GM19324 (cell line): Measurements from ENCODE around the gene ADRA1B.

Source experiments
- ATAC-seq: cut with Tn5 transposase; IDR thresholded peaks from one replicate; pipeline ENCODE4 v1.9.1; 2021; ENCODE audit warnings: mild to moderate bottlenecking, moderate library complexity; ENCODE audit not compliant: unreplicated experiment, low FRiP score

The ADRA1B gene

GRCh38 chr5:159915904-159916840 is at the start of gene ADRA1B:
Gene ADRA1B (plus strand): TSS chr5:159916482. CDS start chr5:159916906, 424 bp downstream.
- no peak for ATAC-seq

- no peak for ATAC-seq
Measured at GRCh38 chr5:159873680-159874079, 42.6 kb upstream of the ADRA1B start.

GRCh38 chr5:159874263-159874662 is 42.0 kb upstream of the ADRA1B start:
- ATAC-seq, result no peak

- ATAC-seq, result no peak
Measured at GRCh38 chr5:159877016-159877415, 39.3 kb upstream of the ADRA1B start.

DNA sequence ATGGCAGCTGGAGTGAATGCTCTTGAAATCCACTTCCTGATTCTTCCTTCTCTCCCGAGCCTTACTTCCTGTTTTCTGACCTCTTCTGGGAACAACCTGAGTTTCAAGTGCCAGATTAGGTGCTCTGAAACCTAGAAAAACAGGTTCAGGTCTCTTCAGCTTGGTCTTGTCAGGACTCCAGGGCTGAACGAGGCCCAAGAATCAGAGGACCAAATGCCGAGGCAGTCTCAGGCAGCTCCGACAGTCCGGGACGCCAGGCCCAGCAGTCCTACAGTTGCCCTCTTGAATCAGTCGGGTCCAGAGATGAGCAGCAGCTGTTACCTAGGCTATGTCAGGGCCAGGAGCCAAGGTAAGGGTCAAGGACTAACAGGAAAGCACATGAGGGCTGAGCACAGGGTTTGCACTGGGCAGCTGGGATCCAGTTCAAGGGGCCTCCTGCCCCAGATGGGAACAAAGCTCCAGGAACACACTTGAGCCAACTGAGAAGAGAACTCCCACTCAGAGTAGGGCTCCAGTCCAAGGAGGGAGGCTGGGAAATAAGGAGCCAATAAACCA is 38.3 kb upstream of the ADRA1B start:
- ATAC-seq, result no peak

- ATAC-seq, result no peak
Measured at GRCh38 chr5:159878988-159879471, 37.3 kb upstream of the ADRA1B start.

GRCh38 chr5:159880676-159881075 is 35.6 kb upstream of the ADRA1B start:
- no peak for ATAC-seq

DNA sequence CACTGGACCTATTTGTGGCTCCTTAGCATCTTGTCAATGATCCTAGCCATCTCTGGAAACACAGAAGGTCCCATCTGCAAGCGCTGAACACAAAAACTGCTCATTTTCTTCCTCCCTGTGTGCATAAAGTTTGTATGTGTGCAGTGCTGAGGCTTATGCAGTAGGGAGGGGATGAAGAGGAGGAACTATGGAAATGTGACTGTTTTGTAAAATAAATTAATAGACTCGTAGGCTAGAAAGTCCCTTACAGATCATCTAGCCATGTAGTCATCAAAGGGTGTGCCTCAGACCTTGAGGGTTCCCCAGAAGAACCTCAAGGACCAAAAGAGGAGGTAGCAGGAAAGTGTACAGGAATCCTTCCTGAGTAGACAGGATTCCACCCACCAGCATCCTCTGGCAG is 34.3 kb upstream of the ADRA1B start:
- no peak for ATAC-seq

DNA sequence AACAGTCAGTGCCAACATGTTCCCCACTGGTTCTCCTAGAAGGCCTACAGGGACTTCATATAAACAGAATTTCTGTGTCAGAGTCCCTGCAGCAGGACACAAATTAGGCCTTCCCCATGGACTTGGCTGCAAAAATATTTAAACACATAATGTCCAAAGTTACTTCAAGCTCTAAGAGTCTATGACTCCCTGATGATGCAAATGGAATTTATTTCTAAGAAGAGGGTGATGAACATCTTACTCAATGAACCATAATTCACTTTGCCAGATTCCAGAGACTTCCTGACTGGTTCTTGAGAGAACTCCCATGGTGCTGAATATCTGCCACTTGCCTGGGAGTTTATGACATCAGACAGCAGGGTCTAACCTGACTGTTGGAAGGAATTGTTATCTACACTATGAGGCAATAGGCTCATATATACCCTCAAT is 32.7 kb upstream of the ADRA1B start:
- no peak for ATAC-seq

- no peak for ATAC-seq
Measured at GRCh38 chr5:159884917-159885620, 31.2 kb upstream of the ADRA1B start.

DNA sequence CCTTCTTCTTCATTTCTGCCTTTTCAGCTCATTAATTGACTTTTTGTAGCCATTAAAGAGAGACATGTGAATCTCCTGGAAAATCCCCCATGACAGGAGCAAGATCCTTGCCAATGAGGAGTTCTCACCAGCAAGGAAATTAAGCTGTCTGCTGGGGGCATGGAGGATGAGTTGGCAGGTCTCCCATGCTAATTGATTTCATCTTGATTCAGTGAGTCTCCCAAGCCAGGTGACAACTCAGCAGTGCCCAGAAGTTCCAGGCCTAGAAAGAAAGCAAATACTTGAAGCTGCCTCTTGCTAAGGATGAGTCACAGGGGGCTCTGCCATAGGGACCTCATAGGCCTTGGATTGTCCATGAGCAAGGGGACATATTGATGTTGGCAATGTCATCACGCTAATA is 30.0 kb upstream of the ADRA1B start:
- ATAC-seq, result no peak

DNA sequence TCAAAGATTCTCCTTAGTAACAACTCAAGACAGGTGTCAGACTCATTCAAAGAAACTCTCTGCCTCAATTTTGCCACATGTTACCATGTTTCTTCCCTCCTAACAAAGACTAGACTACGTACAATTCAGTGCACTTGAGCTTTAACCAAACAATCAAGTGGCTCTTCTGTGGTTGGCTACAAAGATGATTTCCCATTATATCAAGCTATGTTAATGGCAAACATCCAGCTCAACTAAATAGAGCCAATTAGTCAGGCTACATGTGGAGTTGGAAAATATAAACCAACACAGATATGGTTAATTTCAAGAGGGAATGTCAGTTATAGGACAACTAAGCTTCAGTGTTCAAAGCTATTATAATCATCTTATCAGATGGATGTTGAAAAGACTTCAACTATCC is 29.2 kb upstream of the ADRA1B start:
- no peak for ATAC-seq

DNA sequence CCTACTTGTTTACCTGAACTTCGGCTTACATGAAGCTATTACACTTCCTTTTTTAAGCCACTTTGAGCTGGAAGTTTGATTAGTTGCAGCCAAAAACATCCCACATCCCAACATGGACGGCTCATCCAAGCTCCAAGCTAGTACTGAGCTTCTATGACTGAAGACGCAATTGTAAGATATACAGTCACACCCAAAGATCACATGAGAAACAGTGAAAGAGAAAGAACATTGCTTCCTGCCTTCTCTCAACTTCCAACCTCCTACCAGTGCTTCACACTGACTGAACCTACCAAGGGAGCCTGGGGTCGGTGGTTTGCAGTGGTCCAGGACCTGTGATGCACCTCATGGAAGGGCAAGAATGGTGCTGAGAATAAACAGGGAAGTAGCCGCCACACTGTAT is 27.4 kb upstream of the ADRA1B start:
- no peak for ATAC-seq

GRCh38 chr5:159890141-159890540 is 26.1 kb upstream of the ADRA1B start:
- no peak for ATAC-seq

DNA sequence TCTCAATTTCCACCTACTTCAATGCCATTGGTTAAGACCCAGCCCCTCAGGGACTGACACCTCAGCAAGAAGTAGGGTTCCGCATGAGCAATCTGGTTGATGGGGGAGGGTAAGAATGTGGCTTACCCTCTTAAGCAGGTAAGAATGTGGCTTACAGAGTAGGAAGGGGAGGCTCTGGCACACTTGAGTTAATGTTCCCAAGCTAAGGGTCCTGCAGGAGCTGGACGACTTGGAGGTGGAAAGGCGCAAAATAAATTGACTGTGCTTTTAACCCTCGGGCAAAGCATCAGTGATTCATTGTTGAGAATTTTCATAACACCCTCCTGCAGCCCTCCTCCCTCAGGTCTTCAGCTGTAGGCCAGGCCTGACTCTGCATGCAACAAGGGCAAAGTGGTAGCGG is 24.9 kb upstream of the ADRA1B start:
- ATAC-seq, result no peak

GRCh38 chr5:159893040-159893695 is 23.1 kb upstream of the ADRA1B start:
- no peak for ATAC-seq

- ATAC-seq, result no peak
Measured at GRCh38 chr5:159894149-159894720, 22.0 kb upstream of the ADRA1B start.

- no peak for ATAC-seq
Measured at GRCh38 chr5:159897786-159898393, 18.4 kb upstream of the ADRA1B start.

DNA sequence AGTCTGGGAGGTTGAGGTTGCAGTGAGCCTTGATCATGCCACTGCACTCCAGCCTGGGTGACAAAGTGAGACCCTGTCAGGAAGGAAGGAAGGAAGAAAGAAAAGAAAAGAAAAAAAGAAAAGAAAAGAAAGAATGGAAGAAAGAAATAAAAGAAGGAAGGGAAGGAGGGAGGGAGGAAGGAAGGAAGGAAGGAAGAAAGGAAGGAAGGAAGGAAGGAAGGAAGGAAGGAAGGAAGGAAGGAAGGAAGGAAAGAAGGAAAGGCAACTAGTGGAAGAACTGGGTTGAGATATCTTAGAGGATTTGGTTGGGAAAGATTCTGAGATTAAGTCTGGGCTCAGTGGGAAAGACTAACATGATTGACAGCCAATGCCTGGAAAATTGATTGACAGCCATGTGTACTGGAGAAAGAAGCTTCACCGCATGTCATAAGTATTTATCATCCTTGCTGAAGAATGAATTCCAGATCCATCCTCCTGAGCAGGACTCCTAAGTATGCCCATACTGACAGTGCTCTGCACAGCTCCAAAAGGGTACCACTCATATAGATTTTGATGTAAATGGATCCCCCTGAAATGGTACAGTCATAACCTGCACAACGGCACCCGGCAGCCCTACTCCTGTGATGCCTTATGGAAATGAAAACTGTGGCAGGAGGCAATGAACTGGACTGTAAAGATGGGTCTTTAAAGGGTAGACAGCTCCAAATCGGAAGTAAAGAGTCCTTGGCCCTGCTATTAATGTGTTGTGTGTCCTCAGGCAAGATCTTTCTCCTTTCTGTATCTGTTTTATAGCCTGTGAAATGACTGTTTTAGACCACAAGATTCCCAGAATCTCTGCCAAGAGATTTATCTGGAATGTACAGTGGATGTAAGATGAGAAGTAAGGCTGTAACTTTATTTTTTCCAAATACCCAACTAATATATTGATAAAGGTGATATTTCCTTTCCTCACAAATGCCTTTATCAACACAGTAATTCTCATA is 16.9 kb upstream of the ADRA1B start:
- ATAC-seq, result no peak
